Adipocyte (in vitro differentiated cells): ENCODE measurements around the gene ZNF124.

Source experiments
- DNase-seq: peaks from one replicate; pipeline ENCODE4 v3.0.0-alpha.2; 2015; ENCODE audit warnings: low read depth
- H3K27me3 ChIP-seq: replicated peaks from 2 replicates; pipeline ENCODE4 v1.7.0; 2013; ENCODE audit warnings: mild to moderate bottlenecking, low read length, moderate library complexity; ENCODE audit not compliant: control insufficient read depth, insufficient read depth
- H3K36me3 ChIP-seq: 2 replicates; pipeline ENCODE4 v1.7.0; 2013; ENCODE audit warnings: low read length, mild to moderate bottlenecking, moderate library complexity; ENCODE audit not compliant: control insufficient read depth, insufficient read depth, severe bottlenecking
- H3K4me1 ChIP-seq: 2 replicates; pipeline ENCODE4 v1.7.0; 2013; ENCODE audit warnings: mild to moderate bottlenecking, low read length, moderate library complexity; ENCODE audit not compliant: control insufficient read depth, insufficient read depth
- H3K4me3 ChIP-seq: 2 replicates; pipeline ENCODE4 v1.7.0; 2013; ENCODE audit warnings: mild to moderate bottlenecking, low read length, moderate library complexity
- H3K9ac ChIP-seq: 2 replicates; pipeline ENCODE4 v1.7.0; 2013; ENCODE audit warnings: mild to moderate bottlenecking, low read length, moderate library complexity
- H3K9me3 ChIP-seq: 2 replicates; pipeline ENCODE4 v1.7.0; 2013; ENCODE audit warnings: mild to moderate bottlenecking, low read length, moderate library complexity; ENCODE audit not compliant: control insufficient read depth

ZNF124 gene

GRCh38 chr1:247111259-247111699 is 60.5 kb downstream of the ZNF124 start:
- H3K4me3 ChIP-seq: peak overlapping the region; percentile 82
- no peaks in the 10 kb centered on the region for H3K4me1 ChIP-seq
- no peaks in the 10 kb centered on the region for H3K27me3 ChIP-seq
- peak overlapping the region; percentile 83 for H3K9ac ChIP-seq
- peak; percentile 58 for DNase-seq
- H3K36me3 ChIP-seq: no peaks in the 10 kb centered on the region
- no peaks in the 10 kb centered on the region for H3K9me3 ChIP-seq

- H3K9me3 ChIP-seq: no peaks in the 10 kb centered on the region
- DNase-seq: no peak
- H3K36me3 ChIP-seq: no peaks in the 10 kb centered on the region
- H3K9ac ChIP-seq: peak overlapping the region; percentile 83
- H3K4me3 ChIP-seq: peak overlapping the region; percentile 82
- no peaks in the 10 kb centered on the region for H3K4me1 ChIP-seq
- H3K27me3 ChIP-seq: no peaks in the 10 kb centered on the region
These were observed 61.1 kb downstream of the ZNF124 start for GRCh38 chr1:247110627-247111258.

GRCh38 chr1:247107694-247108093 is 64.1 kb downstream of the ZNF124 start:
- Histone ChIP-seq H3K36me3 (no peaks in the 10 kb centered on the region), H3K4me3 (no peak overlapping the region), H3K27me3 (no peaks in the 10 kb centered on the region), H3K4me1 (peaks cover 5% of the 10 kb centered on the region), H3K9me3 (peaks cover 3% of the 10 kb centered on the region), H3K9ac (no peak overlapping the region)
- no peak for DNase-seq

- DNase-seq: no peak
- Histone ChIP-seq H3K9ac (no peak overlapping the region), H3K36me3 (peaks cover 11% of the 10 kb centered on the region), H3K4me1 (peaks cover 14% of the 10 kb centered on the region), H3K9me3 (peaks cover 15% of the 10 kb centered on the region), H3K27me3 (no peaks in the 10 kb centered on the region), H3K4me3 (no peak overlapping the region)
These were observed 65.9 kb downstream of the ZNF124 start for GRCh38 chr1:247105966-247106365.
